ENCODE data around the gene ARHGAP30.
A peak's percentile ranks its signal among the peaks of the same experiment; 100 is the strongest.

The ARHGAP30 gene

GRCh38 chr1:161089251-161089924, 19.7 kb upstream of the ARHGAP30 start, which contains the start of gene NECTIN4:
TSS of gene NECTIN4 (minus strand) at chr1:161089558. CDS start at chr1:161089296, 262 bp downstream.
- DNase-seq (ENCODE audit: low read depth): no peak

GRCh38 chr1:161088587-161089110, 19.0 kb upstream of the ARHGAP30 start:
- DNase-seq (ENCODE audit: low read depth): no peak

GRCh38 chr1:161086457-161086856, 16.8 kb upstream of the ARHGAP30 start:
- DNase-seq (ENCODE audit: low read depth): no peak

- DNase-seq (ENCODE audit: low read depth): no peak
Observed at GRCh38 chr1:161085165-161085564, 15.5 kb upstream of the ARHGAP30 start.

- no peak for DNase-seq (ENCODE audit: low read depth)
Observed at GRCh38 chr1:161084597-161084988, 14.9 kb upstream of the ARHGAP30 start.

GRCh38 chr1:161083748-161084596, 14.3 kb upstream of the ARHGAP30 start:
- DNase-seq (ENCODE audit: low read depth): no peak

- no peak for DNase-seq (ENCODE audit: low read depth)
Observed at GRCh38 chr1:161082996-161083747, 13.5 kb upstream of the ARHGAP30 start.

GRCh38 chr1:161082483-161082882, 12.8 kb upstream of the ARHGAP30 start:
- DNase-seq (ENCODE audit: low read depth): no peak

- DNase-seq (ENCODE audit: low read depth): no peak
Observed at GRCh38 chr1:161081519-161081918, 11.8 kb upstream of the ARHGAP30 start.

GRCh38 chr1:161080441-161081405, 11.0 kb upstream of the ARHGAP30 start:
- DNase-seq (ENCODE audit: low read depth): no peak

GRCh38 chr1:161079436-161080110, 9.9 kb upstream of the ARHGAP30 start:
- no peak for DNase-seq (ENCODE audit: low read depth)

- no peak for DNase-seq (ENCODE audit: low read depth)
Observed at GRCh38 chr1:161077426-161077825, 7.7 kb upstream of the ARHGAP30 start.

- DNase-seq (ENCODE audit: low read depth): no peak
Observed at GRCh38 chr1:161076410-161076809, 6.7 kb upstream of the ARHGAP30 start.

- DNase-seq (ENCODE audit: low read depth): no peak
Observed at GRCh38 chr1:161074676-161075368, 5.1 kb upstream of the ARHGAP30 start.

GRCh38 chr1:161073474-161074121, 3.9 kb upstream of the ARHGAP30 start:
- DNase-seq (ENCODE audit: low read depth): no peak

- DNase-seq (ENCODE audit: low read depth): no peak
Observed at GRCh38 chr1:161072751-161073449, 3.2 kb upstream of the ARHGAP30 start.

GRCh38 chr1:161071886-161072371, 2.2 kb upstream of the ARHGAP30 start:
- DNase-seq (ENCODE audit: low read depth): peak; percentile 34

- no peak for DNase-seq (ENCODE audit: low read depth)
Observed at GRCh38 chr1:161070761-161071160, 1.1 kb upstream of the ARHGAP30 start.

GRCh38 chr1:161069241-161069640, 450 bp downstream of the ARHGAP30 start:
- no peak for DNase-seq (ENCODE audit: low read depth)
